H1 (cell line): ENCODE measurements around the gene ZNF282. TPM values are rescaled to one million over a fixed set of nuclear protein-coding genes. Genes with fewer than 3 reads are reported as not detected.

Experiments used
- BCL11A ChIP-seq, 2 experiments: IDR thresholded peaks; one replicate each; pipeline ENCODE4 v1.6.1; 2011; ENCODE audit warnings: low read depth in 2 of 2, low read length in 2 of 2, mild to moderate bottlenecking in 2 of 2
- BRCA1 ChIP-seq: IDR thresholded peaks from 2 replicates; pipeline ENCODE4 v1.6.1; 2012; ENCODE audit warnings: low read depth, low read length, improper control_type of control experiment
- CHD7 ChIP-seq: fragments of 300-600 bp; sonication (generic); IDR thresholded peaks from 2 replicates; pipeline ENCODE4 v1.7.1; 2012; ENCODE audit warnings: low read length, moderate library complexity, mild to moderate bottlenecking, inconsistent platforms; ENCODE audit not compliant: insufficient replicate concordance
- FOSL1 ChIP-seq: IDR thresholded peaks from 2 replicates; pipeline ENCODE4 v1.6.1; 2011; ENCODE audit warnings: mild to moderate bottlenecking, low read depth, low read length, moderate library complexity; ENCODE audit not compliant: insufficient read depth
- GTF2F1 ChIP-seq: IDR thresholded peaks from 2 replicates; pipeline ENCODE4 v1.6.1; 2012; ENCODE audit warnings: low read depth, low read length, improper control_type of control experiment, borderline replicate concordance
- JUND ChIP-seq: IDR thresholded peaks from 2 replicates; pipeline ENCODE4 v1.6.1; 2011; ENCODE audit warnings: mild to moderate bottlenecking, improper control_type of control experiment, low read length
- POLR2AphosphoS5 ChIP-seq: IDR thresholded peaks from 2 replicates; pipeline ENCODE4 v1.6.1; 2011; ENCODE audit warnings: low read depth, low read length
- polyA plus RNA-seq, 7 experiments: library from polyadenylated mRNA; depleted of rRNA in 3 of 7; stranded (reverse) in 5 of 7; unstranded in 2 of 7; fragments of >200 nt in 5 of 7; fragments of 200-250 nt in 2 of 7; gene quantifications; 1 replicate in 5 of 7; 2 replicates in 1 of 7; 4 replicates in 1 of 7; pipeline versions ENCODE4 v1.2.1 to v1.2.3, GENCODE V29; 2011 to 2013; ENCODE audit warnings: missing spikeins in 2 of 7, mixed read lengths in 2 of 7
- total RNA-seq: library from RNA; stranded (reverse); fragmentation: NEBNext Ultra II Directional; extraction: Animal tissue kit (Norgen Biotek cat#: 25700); gene quantifications from 2 replicates; pipeline ENCODE4 v1.2.1, GENCODE V29; 2021

Gene ZNF282
- total and polyA plus RNA-seq, 2 of the 8 experiments (the other 6 are each of a cell fraction or from before 2014, with no cell fraction given) = 16.9 to 36.3 TPM

DNA sequence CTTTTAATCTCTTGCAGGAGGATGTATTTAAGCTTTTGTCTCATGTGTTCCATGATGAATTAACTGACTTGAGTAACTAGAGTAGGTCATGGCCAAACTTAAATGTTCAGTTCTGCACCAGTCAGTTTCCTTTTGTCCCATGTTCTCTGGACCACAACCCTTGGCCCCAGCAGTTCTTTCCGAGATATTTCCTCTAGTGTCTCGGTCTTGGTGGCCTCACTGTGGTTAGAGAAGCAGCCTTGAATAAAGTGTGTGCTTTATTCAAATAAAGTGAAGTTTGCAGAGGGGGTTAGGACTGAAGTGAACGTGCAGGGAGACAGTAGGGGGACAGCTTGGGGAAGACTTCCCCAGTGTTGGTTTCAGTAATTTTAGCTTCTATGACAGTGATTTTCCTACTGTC, 53.4 kb downstream of the ZNF282 start (continued):
- TF ChIP-seq CHD7 (no peak), FOSL1 (no peak), POLR2AphosphoS5 (no peak), BRCA1 (no peak), GTF2F1 (no peak), BCL11A (IDR thresholded peaks at IDR 0.05; ENCODE audit: low read depth in 2 of 2, low read length in 2 of 2) (no peak), JUND (no peak)
